Activated naive CD8-positive, alpha-beta T cell treated with anti-CD3 and anti-CD28 coated beads, Interleukin-2, amount 10 ng/mL, durations not matched to agents 7 days and 5 days (primary cell): Measurements from ENCODE around the gene PDCD7. TPM values are rescaled to one million over a fixed set of nuclear protein-coding genes. Genes with fewer than 3 reads are reported as not detected.
"Not testable (repeated sequence)": the region's sequence is repeated elsewhere in the genome, so short reads cannot be mapped to it uniquely, and the experiment has no call there.

ENCODE experiments used
- ATAC-seq: fragments of 150-1000 bp; cut with Tn5 transposase; one replicate; pipeline ENCODE4 v1.10.0; 2021; ENCODE audit warnings: low read depth, moderate library complexity
- POLR2A ChIA-PET: fragments of 350-600 bp; sonication (Branson Sonifier 250); formaldehyde crosslinking; loops from one replicate; lab custom pipeline; 2021; ENCODE audit warnings: antibody characterized with exemption; lab: Charles Lee
- DNase-seq: peaks from one replicate; pipeline ENCODE4 v3.0.0; 2021
- H3K27ac Mint-ChIP-seq: one replicate; pipeline ENCODE4 v1.8.0; 2022; ENCODE audit warnings: mild to moderate bottlenecking, mixed read lengths
- H3K27me3 Mint-ChIP-seq: one replicate; pipeline ENCODE4 v1.8.0; 2022; ENCODE audit warnings: mild to moderate bottlenecking, moderate library complexity, mixed read lengths
- H3K36me3 Mint-ChIP-seq: one replicate; pipeline ENCODE4 v1.8.0; 2021; ENCODE audit warnings: mild to moderate bottlenecking, mixed read lengths
- H3K4me1 Mint-ChIP-seq: one replicate; pipeline ENCODE4 v1.8.0; 2021; ENCODE audit warnings: mixed read lengths
- H3K4me3 Mint-ChIP-seq: one replicate; pipeline ENCODE4 v1.8.0; 2022; ENCODE audit warnings: mild to moderate bottlenecking, moderate library complexity, mixed read lengths
- H3K9me3 Mint-ChIP-seq: one replicate; pipeline ENCODE4 v1.8.0; 2021; ENCODE audit warnings: mixed read lengths
- total RNA-seq, 2 experiments: library from RNA; stranded (reverse); gene quantifications; one replicate each; pipeline ENCODE4 v1.2.3, GENCODE V29; 2021

PDCD7 gene, protein sequence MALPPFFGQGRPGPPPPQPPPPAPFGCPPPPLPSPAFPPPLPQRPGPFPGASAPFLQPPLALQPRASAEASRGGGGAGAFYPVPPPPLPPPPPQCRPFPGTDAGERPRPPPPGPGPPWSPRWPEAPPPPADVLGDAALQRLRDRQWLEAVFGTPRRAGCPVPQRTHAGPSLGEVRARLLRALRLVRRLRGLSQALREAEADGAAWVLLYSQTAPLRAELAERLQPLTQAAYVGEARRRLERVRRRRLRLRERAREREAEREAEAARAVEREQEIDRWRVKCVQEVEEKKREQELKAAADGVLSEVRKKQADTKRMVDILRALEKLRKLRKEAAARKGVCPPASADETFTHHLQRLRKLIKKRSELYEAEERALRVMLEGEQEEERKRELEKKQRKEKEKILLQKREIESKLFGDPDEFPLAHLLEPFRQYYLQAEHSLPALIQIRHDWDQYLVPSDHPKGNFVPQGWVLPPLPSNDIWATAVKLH
- total RNA-seq: 10 to 100 TPM; 39.4 to 42.2 TPM

DNA sequence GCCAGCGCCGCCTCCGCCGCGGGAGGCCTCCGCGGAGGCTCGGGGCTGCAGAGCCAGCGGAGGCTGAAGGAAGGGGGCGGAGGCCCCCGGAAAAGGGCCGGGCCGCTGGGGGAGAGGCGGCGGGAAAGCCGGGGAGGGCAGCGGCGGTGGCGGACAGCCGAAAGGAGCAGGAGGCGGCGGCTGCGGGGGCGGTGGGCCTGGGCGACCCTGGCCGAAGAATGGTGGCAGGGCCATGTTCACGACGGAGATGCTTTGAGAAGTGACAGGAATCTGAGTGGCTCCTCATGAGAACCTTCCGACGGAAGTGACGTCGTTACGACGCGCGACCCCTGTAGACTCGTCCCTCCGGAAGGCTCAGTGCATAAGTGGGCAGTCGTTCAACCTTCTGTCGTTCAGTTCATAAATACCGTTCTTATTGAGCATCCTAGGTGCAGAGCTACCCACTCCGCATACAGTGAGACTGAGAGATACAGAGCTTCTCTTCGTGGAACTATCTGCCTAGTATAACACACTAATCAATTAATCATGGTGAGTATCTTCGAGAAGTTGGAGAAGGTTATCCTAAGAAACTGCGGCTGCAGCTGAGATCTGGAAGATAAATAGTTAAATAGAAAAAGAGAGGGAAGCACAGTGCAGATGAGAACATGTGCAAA lies at the start of gene PDCD7:
TSS of gene PDCD7 (minus strand) at position 261 of the 653 bp plus-strand sequence. CDS start at position 234, 27 bp downstream.
- Mint-ChIP-seq H3K4me1 (peaks cover 23% of the 10 kb centered on the region), H3K9me3 (peaks cover 6% of the 10 kb centered on the region), H3K4me3 (peak within 1 kb of the TSS; percentile 87), H3K36me3 (peaks cover 8% of the 10 kb centered on the region), H3K27ac (peak within 1 kb of the TSS; percentile 90), H3K27me3 (peaks cover 2% of the 10 kb centered on the region)
- ATAC-seq (peak; percentile 95), DNase-seq (peak; percentile 82)
- POLR2A ChIA-PET: interaction anchor here (0.5 to 1.6 kb wide), 8 partner anchors 11 to 1437 kb away, joined by 3 to 12 read pairs (median 4); partner anchors contain the start of genes CLPX, PARP16 and RNU5B-1

DNA sequence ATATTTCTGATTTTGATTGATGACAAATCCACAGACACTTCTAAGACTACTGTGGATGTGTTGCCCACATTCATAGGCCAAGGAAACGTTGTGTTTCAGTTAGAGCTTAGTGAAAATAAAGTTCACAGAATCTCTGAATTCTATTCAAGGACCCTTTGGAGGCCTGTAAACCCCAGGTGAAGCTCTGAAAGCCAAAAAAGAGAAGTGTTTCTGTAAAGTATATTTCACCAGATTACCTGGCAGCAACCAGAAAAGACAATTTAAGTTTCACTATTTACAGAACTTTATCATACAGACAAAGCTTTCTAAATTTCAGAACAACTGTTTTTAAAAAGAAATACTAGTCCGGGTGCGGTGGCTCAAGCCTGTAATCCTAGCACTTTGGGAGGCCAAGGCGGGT lies 48.9 kb upstream of the PDCD7 start:
- Mint-ChIP-seq H3K4me1 (peaks cover 21% of the 10 kb centered on the region), H3K4me3 (peak overlapping the region; percentile 99), H3K27ac (peak overlapping the region; percentile 16), H3K36me3 (peaks cover 10% of the 10 kb centered on the region), H3K9me3 (no peaks in the 10 kb centered on the region), H3K27me3 (no peaks in the 10 kb centered on the region)
- ATAC-seq: no peak
- POLR2A ChIA-PET: interaction anchor here (0.7 to 1.3 kb wide), 3 partner anchors 122 to 484 kb away, joined by 4 to 6 read pairs (median 5); partner anchors contain the start of gene RNU5B-1
- DNase-seq: no peak

DNA sequence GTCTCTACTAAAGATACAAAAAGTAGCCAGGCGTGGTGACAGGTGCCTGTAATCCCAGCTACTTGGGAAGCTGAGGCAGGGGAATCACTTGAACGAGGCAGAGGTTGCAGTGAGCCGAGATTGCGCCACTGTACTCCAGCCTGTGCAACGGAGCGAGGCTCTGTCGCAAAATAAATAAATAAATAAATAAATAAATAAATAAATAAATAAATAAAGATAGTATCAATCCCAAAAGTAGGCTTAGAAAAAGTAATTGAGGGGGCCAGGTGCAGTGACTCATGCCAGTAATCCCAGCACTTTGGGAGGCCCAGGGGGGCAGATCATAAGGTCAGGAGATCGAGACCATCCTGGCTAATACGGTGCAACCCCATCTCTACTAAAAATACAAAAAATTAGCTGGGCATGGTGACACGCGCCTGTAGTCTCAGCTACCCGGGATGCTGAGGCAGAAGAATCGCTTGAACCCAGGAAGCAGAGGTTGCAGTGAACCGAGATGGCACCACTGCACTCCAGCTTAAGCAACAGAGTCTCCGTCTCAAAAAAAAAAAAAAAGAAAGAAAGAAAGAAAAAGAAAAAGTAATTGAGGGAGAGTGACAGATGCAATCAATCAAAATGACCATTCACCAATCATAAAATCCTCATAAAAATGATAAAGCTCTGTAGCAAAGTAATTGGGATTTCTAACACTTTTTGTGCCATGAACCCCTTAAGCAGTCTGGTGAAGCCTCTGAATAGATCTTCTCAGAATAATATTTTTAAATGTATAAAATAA lies 48.2 kb upstream of the PDCD7 start:
- ATAC-seq, H3K9me3 Mint-ChIP-seq, H3K27ac Mint-ChIP-seq, H3K27me3 Mint-ChIP-seq, DNase-seq: not testable (repeated sequence)
- Mint-ChIP-seq H3K4me3 (peak overlapping the region; percentile 47), H3K4me1 (peaks cover 23% of the 10 kb centered on the region), H3K36me3 (peaks cover 12% of the 10 kb centered on the region)
- POLR2A ChIA-PET: interaction anchor here (0.7 to 1.3 kb wide), 4 partner anchors 40 to 483 kb away, joined by 3 to 6 read pairs (median 4); partner anchors contain the start of gene RNU5B-1

DNA sequence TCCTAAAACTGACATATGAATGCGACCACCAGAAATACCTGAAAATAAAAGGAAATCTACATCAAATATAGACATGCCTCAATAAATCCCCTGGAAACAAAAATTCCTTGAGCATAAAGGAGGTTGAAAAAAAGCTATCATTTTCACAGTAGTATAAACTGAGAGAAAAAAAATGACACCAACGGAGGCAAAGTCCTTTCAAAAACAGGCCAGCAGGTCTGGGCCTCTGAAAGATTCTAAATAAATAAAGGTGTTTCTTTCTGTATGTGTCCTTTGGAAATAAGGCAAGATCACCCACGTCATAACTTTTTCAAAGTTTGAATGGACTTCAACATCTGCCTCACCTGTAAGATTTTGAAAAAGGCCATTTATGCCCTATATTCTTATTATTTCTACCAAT lies 46.6 kb upstream of the PDCD7 start:
- peaks cover 12% of the 10 kb centered on the region for H3K36me3 Mint-ChIP-seq
- no peak for DNase-seq

DNA sequence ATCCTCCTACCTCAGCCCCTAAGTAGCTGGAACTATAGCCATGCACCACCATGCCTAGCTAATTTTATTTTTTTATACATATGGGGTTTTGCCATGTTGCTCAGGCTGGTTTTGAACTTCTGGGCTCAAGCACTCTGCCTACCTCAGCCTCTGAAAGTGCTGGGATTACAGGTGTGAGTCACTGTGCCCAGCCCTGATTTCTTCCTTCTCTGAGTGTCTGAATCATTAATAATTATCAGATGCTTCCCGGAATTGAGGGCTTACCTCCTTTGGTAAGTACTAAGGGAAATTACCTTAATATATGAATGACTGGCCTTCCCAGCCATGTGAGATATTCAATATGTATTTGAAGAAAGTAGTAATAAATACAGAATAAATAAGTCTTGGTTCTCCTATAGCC lies 44.3 kb upstream of the PDCD7 start:
- Mint-ChIP-seq H3K27me3 (no peaks in the 10 kb centered on the region), H3K9me3 (no peaks in the 10 kb centered on the region), H3K4me1 (peaks cover 13% of the 10 kb centered on the region), H3K4me3 (no peak overlapping the region), H3K27ac (no peak overlapping the region), H3K36me3 (peaks cover 14% of the 10 kb centered on the region)
- ATAC-seq: no peak
- POLR2A ChIA-PET: interaction anchor here (0.6 kb wide), 1 partner anchor 9 kb away, joined by 7 read pairs; no protein-coding TSS in a partner anchor
- no peak for DNase-seq

More for the DNA sequence above, 46.6 kb upstream of the PDCD7 start:
- ATAC-seq: no peak
- POLR2A ChIA-PET: no interaction called here
- Mint-ChIP-seq H3K27me3 (no peaks in the 10 kb centered on the region), H3K4me3 (no peak overlapping the region), H3K4me1 (peaks cover 19% of the 10 kb centered on the region), H3K9me3 (no peaks in the 10 kb centered on the region), H3K27ac (no peak overlapping the region)

DNA sequence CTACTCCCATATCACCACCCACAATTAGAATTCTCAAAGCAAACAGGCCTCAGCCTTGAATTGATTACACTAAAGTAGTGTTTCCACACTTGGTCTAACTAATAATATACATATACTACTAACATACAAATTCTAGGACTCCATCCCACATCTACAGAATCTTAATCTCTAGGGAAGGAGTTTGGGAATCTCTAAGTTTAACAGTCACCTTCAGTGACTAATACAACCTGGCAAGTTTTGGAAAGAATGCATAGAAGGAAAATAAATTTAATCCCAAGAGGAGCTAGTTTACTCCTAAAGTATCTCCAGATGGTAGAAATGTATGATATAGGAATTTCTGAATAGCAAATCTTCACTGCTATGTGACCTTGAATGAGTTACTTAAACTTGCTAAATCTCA lies 42.4 kb upstream of the PDCD7 start:
- POLR2A ChIA-PET: no interaction called here
- Mint-ChIP-seq H3K4me3 (no peak overlapping the region), H3K9me3 (no peaks in the 10 kb centered on the region), H3K27me3 (no peaks in the 10 kb centered on the region), H3K4me1 (peaks cover 4% of the 10 kb centered on the region), H3K36me3 (peaks cover 12% of the 10 kb centered on the region), H3K27ac (no peak overlapping the region)
- ATAC-seq (no peak), DNase-seq (no peak)

DNA sequence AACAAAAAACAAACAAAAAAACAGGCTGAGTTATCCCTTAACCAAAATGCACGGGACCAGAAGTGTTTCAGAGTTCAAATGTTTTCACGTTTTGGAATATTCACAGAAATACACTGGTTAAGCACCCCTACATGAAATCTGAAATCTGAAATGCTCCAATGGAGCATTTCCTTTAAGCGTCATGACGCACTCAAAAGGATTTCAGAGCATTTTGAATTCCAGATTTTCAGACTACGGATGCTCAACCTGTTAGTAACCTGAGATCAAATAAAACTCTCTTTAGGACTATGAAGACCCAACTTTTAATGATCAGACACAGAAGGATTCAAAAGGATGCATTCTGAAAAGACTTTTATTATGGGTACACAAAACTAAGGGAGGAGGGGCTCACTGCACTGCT lies 41.9 kb upstream of the PDCD7 start:
- H3K4me1 Mint-ChIP-seq: peaks cover 3% of the 10 kb centered on the region
- no peak overlapping the region for H3K27ac Mint-ChIP-seq
- no peaks in the 10 kb centered on the region for H3K9me3 Mint-ChIP-seq
- no peak for DNase-seq
- H3K27me3 Mint-ChIP-seq: no peaks in the 10 kb centered on the region
- peaks cover 11% of the 10 kb centered on the region for H3K36me3 Mint-ChIP-seq
- H3K4me3 Mint-ChIP-seq: no peak overlapping the region
- POLR2A ChIA-PET: no interaction called here
- ATAC-seq: no peak

DNA sequence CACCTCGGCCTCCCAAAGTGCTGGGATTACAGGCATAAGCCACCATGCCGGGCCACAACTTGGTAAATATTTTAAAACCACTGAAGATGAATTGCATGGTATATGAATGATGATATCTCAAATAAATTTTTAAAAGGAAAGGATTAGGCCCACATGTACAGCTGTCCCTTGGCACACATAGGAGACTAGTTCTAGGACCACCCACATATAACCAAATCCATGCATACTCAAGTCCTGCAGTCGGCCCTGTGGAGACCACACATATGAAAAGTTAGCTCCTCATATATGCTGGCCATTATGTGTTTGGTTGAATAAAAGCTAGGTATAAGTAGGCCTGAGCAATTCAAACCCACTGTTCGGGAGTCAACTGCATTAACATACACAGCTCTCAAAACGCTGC lies 40.9 kb upstream of the PDCD7 start:
- DNase-seq (no peak), ATAC-seq (no peak)
- no peak overlapping the region for H3K4me3 Mint-ChIP-seq
- no peaks in the 10 kb centered on the region for H3K27me3 Mint-ChIP-seq
- H3K36me3 Mint-ChIP-seq: peaks cover 13% of the 10 kb centered on the region
- POLR2A ChIA-PET: interaction anchor here (1.1 kb wide), 1 partner anchor 11 kb away, joined by 3 read pairs; no protein-coding TSS in a partner anchor
- H3K9me3 Mint-ChIP-seq: no peaks in the 10 kb centered on the region
- no peak overlapping the region for H3K27ac Mint-ChIP-seq
- peaks cover 3% of the 10 kb centered on the region for H3K4me1 Mint-ChIP-seq

DNA sequence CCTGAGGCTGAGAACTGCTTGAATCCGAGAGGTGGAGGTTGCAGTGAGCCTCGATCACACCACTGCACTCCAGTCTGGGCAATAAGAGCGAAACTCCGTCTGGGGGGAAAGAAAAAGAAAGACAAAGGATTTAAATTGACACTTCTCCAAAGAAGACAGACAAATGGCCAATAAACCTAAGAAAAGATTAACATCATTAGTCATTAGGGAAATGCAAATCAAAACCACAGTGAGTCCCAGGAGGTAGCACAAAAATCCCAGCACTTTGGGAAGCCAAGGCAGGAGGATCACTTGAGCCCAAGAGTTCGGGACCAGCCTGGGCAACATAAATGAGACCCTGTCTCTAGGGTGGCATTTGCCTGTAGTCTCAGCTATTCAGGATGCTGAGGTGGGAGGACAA lies 38.9 kb upstream of the PDCD7 start:
- H3K36me3 Mint-ChIP-seq: peaks cover 12% of the 10 kb centered on the region
- peaks cover 2% of the 10 kb centered on the region for H3K4me1 Mint-ChIP-seq

DNA sequence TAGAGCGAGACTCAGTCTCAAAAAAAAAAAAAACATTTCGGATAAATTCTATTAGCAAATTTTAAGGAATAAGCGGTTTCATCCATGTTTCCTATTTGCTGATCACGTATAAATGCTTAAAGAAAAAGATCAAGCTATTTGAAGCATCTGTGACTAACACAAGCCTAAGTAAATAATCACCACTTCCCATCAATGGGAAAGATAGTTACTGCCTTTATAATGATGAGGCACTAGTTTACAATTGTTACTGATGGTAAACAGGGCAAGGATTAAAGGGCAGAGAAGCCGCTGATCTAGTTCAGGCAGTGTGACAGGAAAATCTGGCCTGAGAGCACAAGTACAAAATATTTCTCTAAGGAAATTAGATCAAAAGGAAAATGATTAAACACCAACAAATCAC lies 37.8 kb upstream of the PDCD7 start:
- ATAC-seq: no peak

More for the DNA sequence above, 38.9 kb upstream of the PDCD7 start:
- no peaks in the 10 kb centered on the region for H3K27me3 Mint-ChIP-seq
- no peak overlapping the region for H3K4me3 Mint-ChIP-seq
- POLR2A ChIA-PET: no interaction called here
- no peak overlapping the region for H3K27ac Mint-ChIP-seq
- H3K9me3 Mint-ChIP-seq: no peaks in the 10 kb centered on the region
- DNase-seq: no peak
- no peak for ATAC-seq

DNA sequence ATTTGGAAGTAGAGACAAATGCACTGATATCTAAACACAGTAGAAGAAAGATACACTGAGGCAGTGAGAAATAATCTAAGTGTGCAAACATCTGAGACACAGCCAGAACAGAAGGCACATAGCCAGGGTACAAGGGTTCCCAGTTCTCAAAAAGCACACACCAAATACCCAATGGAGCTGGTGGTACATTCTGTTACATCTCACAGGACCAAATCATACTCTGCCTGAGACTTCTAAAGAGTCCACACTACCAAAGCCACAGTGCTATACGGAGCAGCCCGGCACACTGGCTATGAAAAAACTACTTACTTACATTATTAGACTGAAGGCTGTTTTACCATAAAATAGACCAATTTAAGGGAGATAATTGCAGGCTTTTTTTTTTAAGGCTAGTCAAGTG lies 32.3 kb upstream of the PDCD7 start:
- Mint-ChIP-seq H3K27me3 (no peaks in the 10 kb centered on the region), H3K36me3 (peaks cover 10% of the 10 kb centered on the region), H3K4me3 (no peak overlapping the region), H3K27ac (no peak overlapping the region), H3K4me1 (no peaks in the 10 kb centered on the region), H3K9me3 (no peaks in the 10 kb centered on the region)
- ATAC-seq (no peak), DNase-seq (no peak)
- POLR2A ChIA-PET: interaction anchor here (0.7 kb wide), 1 partner anchor 707 kb away, joined by 3 read pairs; no protein-coding TSS in a partner anchor

More for the DNA sequence above, 37.8 kb upstream of the PDCD7 start:
- Mint-ChIP-seq H3K9me3 (no peaks in the 10 kb centered on the region), H3K4me3 (no peak overlapping the region), H3K4me1 (no peaks in the 10 kb centered on the region), H3K27me3 (no peaks in the 10 kb centered on the region), H3K36me3 (peaks cover 13% of the 10 kb centered on the region), H3K27ac (no peak overlapping the region)
- DNase-seq: no peak
- POLR2A ChIA-PET: no interaction called here

DNA sequence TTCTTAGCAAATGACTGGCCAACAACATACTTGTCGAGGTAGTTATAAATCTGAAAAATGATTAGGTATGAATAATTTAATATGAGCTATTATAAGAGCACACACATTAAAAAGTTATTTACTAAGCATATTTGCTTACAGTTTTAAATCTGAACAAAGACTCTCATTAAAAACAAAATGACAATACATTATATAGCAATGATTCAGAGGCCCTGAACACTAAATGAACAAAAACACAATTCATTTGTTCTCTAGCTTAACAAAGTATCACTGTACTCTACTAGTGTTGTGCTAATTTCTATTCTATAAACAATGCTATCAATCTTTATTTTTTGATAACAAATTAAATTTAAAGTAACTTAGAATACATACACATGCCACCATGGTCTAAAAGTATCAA lies 30.5 kb upstream of the PDCD7 start:
- H3K36me3 Mint-ChIP-seq: peaks cover 6% of the 10 kb centered on the region
- ATAC-seq (no peak), DNase-seq (no peak)
- no peaks in the 10 kb centered on the region for H3K27me3 Mint-ChIP-seq
- H3K9me3 Mint-ChIP-seq: no peaks in the 10 kb centered on the region
- H3K4me1 Mint-ChIP-seq: no peaks in the 10 kb centered on the region
- H3K4me3 Mint-ChIP-seq: no peak overlapping the region
- no peak overlapping the region for H3K27ac Mint-ChIP-seq
- POLR2A ChIA-PET: no interaction called here

DNA sequence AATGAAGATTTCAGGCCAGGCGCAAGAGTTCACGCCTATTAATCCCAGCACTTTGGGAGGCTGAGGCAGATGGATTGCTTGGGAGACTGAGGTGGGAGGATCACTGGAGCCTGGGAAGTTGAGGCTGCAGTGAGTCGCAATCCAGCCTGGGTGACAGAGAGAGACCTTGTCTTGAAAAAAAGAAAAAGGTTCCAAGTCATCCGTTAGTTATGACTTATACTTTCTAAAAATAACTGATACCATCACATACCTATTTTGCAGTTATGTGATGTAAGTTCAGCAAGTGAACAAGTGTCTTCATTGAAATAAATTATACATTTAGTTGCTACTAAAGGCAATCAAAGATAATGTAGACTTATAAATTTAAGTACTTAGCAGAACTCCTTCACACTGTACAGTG lies 29.4 kb upstream of the PDCD7 start:
- POLR2A ChIA-PET: no interaction called here
- H3K4me1 Mint-ChIP-seq: no peaks in the 10 kb centered on the region
- H3K36me3 Mint-ChIP-seq: peaks cover 5% of the 10 kb centered on the region
- no peaks in the 10 kb centered on the region for H3K9me3 Mint-ChIP-seq
- no peak for ATAC-seq
- no peak overlapping the region for H3K27ac Mint-ChIP-seq
- H3K4me3 Mint-ChIP-seq: no peak overlapping the region
- no peaks in the 10 kb centered on the region for H3K27me3 Mint-ChIP-seq
- DNase-seq: no peak
